Ovary (tissue), 9 donors: ENCODE data around the gene STRN. TPM values are rescaled to one million over a fixed set of nuclear protein-coding genes. Genes with fewer than 3 reads are reported as not detected.

Source experiments
- DNase-seq, 5 donors: peaks; one replicate each; pipeline ENCODE4 v3.0.0-alpha.2; 2019 to 2020
- H3K27ac ChIP-seq, 2 donors: fragments of 200-600 bp; one replicate each; pipeline versions ENCODE4 v1.5.1 to v1.8.0; 2019 to 2022
- H3K27me3 ChIP-seq: fragments of 200-600 bp; one replicate; pipeline ENCODE4 v1.8.0; 2022
- H3K36me3 ChIP-seq: fragments of 200-600 bp; sonication (generic); one replicate; pipeline ENCODE4 v1.5.1; 2019
- H3K4me1 ChIP-seq: one replicate; pipeline ENCODE4 v1.8.1; 2013; ENCODE audit warnings: mild to moderate bottlenecking, moderate library complexity; ENCODE audit not compliant: insufficient read depth
- H3K4me3 ChIP-seq: fragments of 200-600 bp; sonication (generic); one replicate; pipeline ENCODE4 v1.5.1; 2017
- H3K9me3 ChIP-seq, 2 donors: fragments of 200-600 bp in 1 of 2; sonication (generic) in 1 of 2; one replicate each; pipeline versions ENCODE4 v1.5.1 to v1.8.1; 2013 to 2019; ENCODE audit warnings: mild to moderate bottlenecking in 1 of 2, moderate library complexity in 1 of 2
- EP300 ChIP-seq: sonication (generic); formaldehyde crosslinking; IDR thresholded peaks from one replicate; pipeline ENCODE4 v1.6.1; 2017; ENCODE audit warnings: antibody characterized with exemption
- POLR2A ChIP-seq: fragments of 450-650 bp; IDR thresholded peaks from one replicate; pipeline ENCODE4 v1.6.1; 2017; ENCODE audit warnings: antibody characterized with exemption, mild to moderate bottlenecking, moderate library complexity
- WGBS, 3 donors: extraction: QIAGEN DNeasy Blood & Tissue Kit in 1 of 3; methylation state at CpG; one replicate each; pipeline versions ENCODE4 v1.1.5 to v1.1.7; 2013 to 2017; 5-methylcytosine and 5-hydroxymethylcytosine counted together
- intact Hi-C, 4 donors: fragments of 100-400 bp; cut with DNase I; formaldehyde crosslinking; loops; one replicate each; pipeline versions ENCODE4 v1.11.0 to v1.15.1; 2022 to 2023
- polyA plus RNA-seq, 2 donors: library from polyadenylated mRNA; stranded (reverse); fragments of 200-250 nt in 1 of 2; fragments of 350-450 nt in 1 of 2; fragmentation: Illumina TruSeq in 1 of 2; extraction: RNeasy Lipid Tissue Mini Kit (QIAGEN cat#74804) in 1 of 2; gene quantifications; one replicate each; pipeline ENCODE4 v1.2.3, GENCODE V29; 2013 to 2014
- total RNA-seq, 7 donors: library from RNA; depleted of rRNA in 2 of 7; stranded (reverse); fragments of >200 nt in 2 of 7; fragmentation: NEBNext Ultra II Directional in 3 of 7; extraction: Animal tissue kit (Norgen Biotek cat#: 25700) in 3 of 7; gene quantifications; one replicate each; pipeline versions ENCODE4 v1.1.0 to v1.2.4, GENCODE V29; 2016 to 2023
- TF ChIP-seq, protein P1 (sequence below), 3 donors: fragments of 450-650 bp in 2 of 3; fragments of 200-600 bp in 1 of 3; IDR thresholded peaks; one replicate each; pipeline versions ENCODE4 v1.5.1 to v1.8.0; 2016 to 2022; ENCODE audit warnings: antibody characterized with exemption in 3 of 3, mild to moderate bottlenecking in 1 of 3
- donor health status: DM: no; HTN: no; CAD: no; lungs with moderate emphysema.
- donor health status: DM: no; HTN: no; CAD: no.
- donor health status: Bipolar disorder and iron deficiency.
- donor health status: DM: yes; HTN: yes; CAD: no.
- donor health status: DM: no; HTN: no; CAD: no.
- donor health status: DM: yes; HTN: yes; CAD: no.

Gene STRN
- total and polyA plus RNA-seq, 9 donors, result 5.7 to 23.1 (median 18.2) TPM

GRCh38 chr2:36871068-36871707 lies 95.1 kb downstream of the STRN start:
- WGBS, 3 donors, result 85 to 90% (median 86%) methylated on average over 1 of the region's 1 CpG

DNA sequence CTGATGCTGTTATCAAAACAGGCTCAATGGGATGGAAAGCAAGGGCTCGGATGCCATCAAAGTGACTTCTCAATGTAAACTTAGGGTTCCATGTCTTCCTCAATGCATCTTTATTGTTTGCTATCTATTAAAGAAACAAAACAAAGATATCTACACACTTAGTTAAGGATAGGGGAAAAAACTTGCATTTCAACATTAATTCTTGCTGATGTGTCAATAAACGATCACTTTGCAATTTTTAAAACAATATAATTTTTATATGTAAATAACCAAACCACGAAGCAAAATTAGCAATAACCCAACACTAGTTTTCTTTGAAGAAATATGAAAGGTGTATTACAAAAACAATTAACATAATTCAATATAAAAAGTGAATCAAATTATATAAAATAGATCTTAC lies 96.7 kb downstream of the STRN start:
- Histone ChIP-seq H3K27me3 (no peaks in the 10 kb centered on the region), H3K4me3 (no peak overlapping the region), H3K36me3 (no peaks in the 10 kb centered on the region), H3K4me1 (no peaks in the 10 kb centered on the region), H3K27ac (no peak overlapping the region), H3K9me3 (no peaks in the 10 kb centered on the region)
- DNase-seq, result no peak
- intact Hi-C loops, result no loop called here
- TF ChIP-seq EP300 (no peak), POLR2A (no peak)
- TF ChIP-seq, protein P1, sequence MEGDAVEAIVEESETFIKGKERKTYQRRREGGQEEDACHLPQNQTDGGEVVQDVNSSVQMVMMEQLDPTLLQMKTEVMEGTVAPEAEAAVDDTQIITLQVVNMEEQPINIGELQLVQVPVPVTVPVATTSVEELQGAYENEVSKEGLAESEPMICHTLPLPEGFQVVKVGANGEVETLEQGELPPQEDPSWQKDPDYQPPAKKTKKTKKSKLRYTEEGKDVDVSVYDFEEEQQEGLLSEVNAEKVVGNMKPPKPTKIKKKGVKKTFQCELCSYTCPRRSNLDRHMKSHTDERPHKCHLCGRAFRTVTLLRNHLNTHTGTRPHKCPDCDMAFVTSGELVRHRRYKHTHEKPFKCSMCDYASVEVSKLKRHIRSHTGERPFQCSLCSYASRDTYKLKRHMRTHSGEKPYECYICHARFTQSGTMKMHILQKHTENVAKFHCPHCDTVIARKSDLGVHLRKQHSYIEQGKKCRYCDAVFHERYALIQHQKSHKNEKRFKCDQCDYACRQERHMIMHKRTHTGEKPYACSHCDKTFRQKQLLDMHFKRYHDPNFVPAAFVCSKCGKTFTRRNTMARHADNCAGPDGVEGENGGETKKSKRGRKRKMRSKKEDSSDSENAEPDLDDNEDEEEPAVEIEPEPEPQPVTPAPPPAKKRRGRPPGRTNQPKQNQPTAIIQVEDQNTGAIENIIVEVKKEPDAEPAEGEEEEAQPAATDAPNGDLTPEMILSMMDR (IDR thresholded peaks at IDR 0.05), result no peak
- WGBS, 3 donors, result 64 to 79% (median 65%) methylated on average over 3 of the region's 3 CpGs

More at GRCh38 chr2:36871068-36871707, 95.1 kb downstream of the STRN start:
- intact Hi-C loops, result no loop called here
- no peak for DNase-seq
- Histone ChIP-seq H3K36me3 (no peaks in the 10 kb centered on the region), H3K9me3 (no peaks in the 10 kb centered on the region), H3K27me3 (no peaks in the 10 kb centered on the region), H3K4me3 (no peak overlapping the region), H3K4me1 (no peaks in the 10 kb centered on the region), H3K27ac (no peak overlapping the region)
- TF ChIP-seq EP300 (no peak), POLR2A (no peak)
- TF ChIP-seq, protein P1 (IDR thresholded peaks at IDR 0.05), result no peak

DNA sequence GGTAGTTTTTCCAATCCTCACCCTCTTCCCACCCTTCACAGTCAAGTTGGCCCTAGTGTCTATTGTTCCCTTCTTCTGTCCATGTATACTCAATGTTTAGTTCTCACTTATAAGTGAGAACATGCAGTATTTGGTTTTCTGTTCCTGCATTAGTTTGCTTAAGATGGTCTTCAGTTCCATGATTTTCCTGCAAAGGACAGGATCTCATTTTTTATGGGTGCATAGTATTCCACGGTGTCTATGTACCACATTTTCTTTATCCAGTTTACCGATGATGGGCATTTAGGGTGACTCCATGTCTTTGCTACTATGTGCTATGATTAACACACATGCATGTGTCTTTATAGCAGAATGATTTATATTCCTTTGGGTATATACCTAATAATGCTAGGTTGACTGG lies 104.4 kb downstream of the STRN start:
- Histone ChIP-seq H3K4me1 (no peaks in the 10 kb centered on the region), H3K9me3 (no peaks in the 10 kb centered on the region), H3K36me3 (no peaks in the 10 kb centered on the region), H3K27me3 (no peaks in the 10 kb centered on the region), H3K27ac (no peak overlapping the region), H3K4me3 (no peak overlapping the region)
- 96 to 99% (median 97%) methylated on average over 2 of the region's 2 CpGs for WGBS, 3 donors
- no peak for DNase-seq
- intact Hi-C loops, result no loop called here
- TF ChIP-seq POLR2A (no peak), EP300 (no peak)
- TF ChIP-seq, protein P1 (IDR thresholded peaks at IDR 0.05), result no peak

- intact Hi-C loops, result no loop called here
- WGBS, 3 donors, result 96 to 100% (median 96%) methylated on average over 1 of the region's 1 CpG
Observed at GRCh38 chr2:36859366-36859792, 107.0 kb downstream of the STRN start.

More at GRCh38 chr2:36859366-36859792, 107.0 kb downstream of the STRN start:
- no peaks in the 10 kb centered on the region for H3K36me3 ChIP-seq
- H3K27me3 ChIP-seq, result no peaks in the 10 kb centered on the region
- TF ChIP-seq, protein P1 (IDR thresholded peaks at IDR 0.05), result no peak
- TF ChIP-seq POLR2A, result no peak
- TF ChIP-seq EP300, result no peak
- no peak overlapping the region for H3K4me3 ChIP-seq
- H3K27ac ChIP-seq, result no peak overlapping the region
- no peak for DNase-seq
- H3K4me1 ChIP-seq, result no peaks in the 10 kb centered on the region
- no peaks in the 10 kb centered on the region for H3K9me3 ChIP-seq
